CD14-positive monocyte (primary cell): Measurements from ENCODE around the gene DENND4A. TPM values are rescaled to one million over a fixed set of nuclear protein-coding genes. Genes with fewer than 3 reads are reported as not detected.
"Not testable (repeated sequence)": the region's sequence is repeated elsewhere in the genome, so short reads cannot be mapped to it uniquely, and the experiment has no call there.

Experiments
- DNase-seq, 3 donors: peaks; one replicate each; pipeline ENCODE4 v3.0.0-alpha.2; 2011 to 2022
- H2AFZ ChIP-seq: 2 replicates; pipeline ENCODE4 v1.6.0; 2012; ENCODE audit warnings: mild to moderate bottlenecking, low read depth, low read length, inconsistent platforms; ENCODE audit not compliant: insufficient read depth, poor library complexity, severe bottlenecking
- H3K27ac ChIP-seq, 2 donors: 1 replicate in 1 of 2; 2 replicates in 1 of 2; pipeline ENCODE4 v1.5.1; 2012 to 2013; ENCODE audit warnings: low read length in 2 of 2, control low read depth in 1 of 2, inconsistent platforms in 1 of 2, low read depth in 1 of 2, mild to moderate bottlenecking in 1 of 2
- H3K27me3 ChIP-seq, 2 donors: one replicate each; pipeline versions ENCODE4 v1.6.0 to v1.6.1; 2011 to 2013; ENCODE audit warnings: low read length in 2 of 2; ENCODE audit not compliant: control insufficient read depth in 2 of 2, insufficient read depth in 2 of 2
- H3K36me3 ChIP-seq, 2 donors: replicated peaks in 1 of 2; 1 replicate in 1 of 2; 2 replicates in 1 of 2; pipeline versions ENCODE4 v1.5.1 to v1.6.1; 2012 to 2013; ENCODE audit warnings: low read length in 2 of 2, control low read depth in 1 of 2, inconsistent platforms in 1 of 2, mild to moderate bottlenecking in 1 of 2; ENCODE audit not compliant: insufficient read depth in 2 of 2, control insufficient read depth in 1 of 2
- H3K4me1 ChIP-seq, 2 donors: 1 replicate in 1 of 2; 2 replicates in 1 of 2; pipeline versions ENCODE4 v1.5.1 to v1.6.1; 2012 to 2013; ENCODE audit warnings: low read length in 2 of 2, control low read depth in 1 of 2, inconsistent platforms in 1 of 2, mild to moderate bottlenecking in 1 of 2, moderate library complexity in 1 of 2; ENCODE audit not compliant: insufficient read depth in 2 of 2, control insufficient read depth in 1 of 2
- H3K4me2 ChIP-seq: replicated peaks from 2 replicates; pipeline ENCODE3; 2012; ENCODE audit warnings: low read length, moderate library complexity, mild to moderate bottlenecking; ENCODE audit not compliant: poor library complexity, severe bottlenecking; ENCODE audit errors: extremely low read depth
- H3K4me3 ChIP-seq, 3 experiments: fragments of 200-600 bp in 1 of 3; sonication (generic) in 1 of 3; replicated peaks in 1 of 3; 1 replicate in 2 of 3; 2 replicates in 1 of 3; pipeline ENCODE4 v1.5.1; 2011 to 2013; ENCODE audit warnings: low read length in 3 of 3, mild to moderate bottlenecking in 3 of 3, control low read depth in 2 of 3, low read depth in 2 of 3, inconsistent platforms in 1 of 3, moderate library complexity in 1 of 3
- H3K79me2 ChIP-seq: 2 replicates; pipeline ENCODE4 v1.6.0; 2012; ENCODE audit warnings: mild to moderate bottlenecking, control low read depth, inconsistent platforms, low read length, moderate library complexity; ENCODE audit not compliant: insufficient read depth
- H3K9ac ChIP-seq: 2 replicates; pipeline ENCODE4 v1.6.0; 2017; ENCODE audit warnings: low read length, mild to moderate bottlenecking; ENCODE audit not compliant: insufficient read depth, poor library complexity, severe bottlenecking
- H3K9me3 ChIP-seq, 2 donors: replicated peaks in 1 of 2; 1 replicate in 1 of 2; 2 replicates in 1 of 2; pipeline versions ENCODE4 v1.5.1 to v1.6.1; 2012 to 2013; ENCODE audit warnings: low read length in 2 of 2, control low read depth in 1 of 2; ENCODE audit not compliant: control insufficient read depth in 1 of 2, insufficient read depth in 1 of 2
- H4K20me1 ChIP-seq: 2 replicates; pipeline ENCODE4 v1.6.0; 2012; ENCODE audit warnings: mild to moderate bottlenecking, low read length, control low read depth, moderate library complexity; ENCODE audit not compliant: insufficient read depth
- H3K27ac Mint-ChIP-seq, 7 donors: one replicate each; pipeline ENCODE4 v1.8.0; 2020; ENCODE audit warnings: mild to moderate bottlenecking in 7 of 7, mixed read lengths in 7 of 7, moderate library complexity in 6 of 7, inconsistent platforms in 2 of 7
- H3K27me3 Mint-ChIP-seq, 3 donors: one replicate each; pipeline ENCODE4 v1.8.0; 2021 to 2022; ENCODE audit warnings: low read depth in 3 of 3, mild to moderate bottlenecking in 3 of 3, mixed read lengths in 3 of 3, moderate library complexity in 3 of 3, inconsistent platforms in 1 of 3
- H3K36me3 Mint-ChIP-seq, 2 donors: one replicate each; pipeline ENCODE4 v1.8.0; 2020; ENCODE audit warnings: mixed read lengths in 2 of 2, inconsistent platforms in 1 of 2, mild to moderate bottlenecking in 1 of 2
- H3K4me1 Mint-ChIP-seq: one replicate; pipeline ENCODE4 v1.8.0; 2020; ENCODE audit warnings: mild to moderate bottlenecking, mixed read lengths
- H3K4me3 Mint-ChIP-seq, 2 donors: one replicate each; pipeline ENCODE4 v1.8.0; 2020; ENCODE audit warnings: mild to moderate bottlenecking in 2 of 2, mixed read lengths in 2 of 2, moderate library complexity in 1 of 2
- H3K9me3 Mint-ChIP-seq, 7 donors: one replicate each; pipeline ENCODE4 v1.8.0; 2020 to 2022; ENCODE audit warnings: mixed read lengths in 7 of 7, mild to moderate bottlenecking in 6 of 7, moderate library complexity in 6 of 7, inconsistent platforms in 2 of 7
- WGBS: methylation state at CpG from one replicate; pipeline ENCODE4 v1.1.5; 2013; ENCODE audit warnings: missing lambda C conversion rate; ENCODE audit not compliant: insufficient coverage; 5-methylcytosine and 5-hydroxymethylcytosine counted together
- intact Hi-C, 2 donors: fragments of 100-400 bp; cut with micrococcal nuclease; formaldehyde crosslinking; loops; one replicate each; pipeline versions ENCODE4 v1.15.0 to v1.15.1; 2023
- polyA plus RNA-seq, 3 donors: library from polyadenylated mRNA; depleted of rRNA in 1 of 3; unstranded in 2 of 3; stranded (reverse) in 1 of 3; fragments of 300-500 nt in 2 of 3; fragments of >200 nt in 1 of 3; fragmentation: Illumina TruSeq in 2 of 3; gene quantifications; 1 replicate in 2 of 3; 2 replicates in 1 of 3; pipeline ENCODE4 v1.2.3, GENCODE V29; 2012 to 2021
- TF ChIP-seq, protein P1 (sequence below): fragments of 200-600 bp; IDR thresholded peaks from one replicate; pipeline ENCODE4 v1.8.0; 2022; ENCODE audit warnings: antibody characterized with exemption, mild to moderate bottlenecking

DENND4A gene
- polyA plus RNA-seq, 3 donors, result 4.6 to 11.0 (median 6.9) TPM

- no peak for DNase-seq
- H3K9ac ChIP-seq, result no peak overlapping the region
- H3K9me3 ChIP-seq, result no peaks in the 10 kb centered on the region
- peaks cover 22 to 27% of the 10 kb centered on the region in 2 donors for H3K4me1 ChIP-seq
- H3K36me3 ChIP-seq, result peaks cover 0 to 18% of the 10 kb centered on the region in 2 donors
- Mint-ChIP-seq H3K4me3 (no peak overlapping the region), H3K27ac (peak overlapping the region in 3 of 7 donors; percentile 1 to 69 (median 9)), H3K36me3 (peaks cover 5 to 12% of the 10 kb centered on the region in 2 donors), H3K9me3 (no peaks in the 10 kb centered on the region), H3K27me3 (no peaks in the 10 kb centered on the region), H3K4me1 (peaks cover 23% of the 10 kb centered on the region)
- H4K20me1 ChIP-seq, result peaks cover 51% of the 10 kb centered on the region
- WGBS, result 29% methylated on average over 1 of the region's 5 CpGs
- TF ChIP-seq, protein P1, sequence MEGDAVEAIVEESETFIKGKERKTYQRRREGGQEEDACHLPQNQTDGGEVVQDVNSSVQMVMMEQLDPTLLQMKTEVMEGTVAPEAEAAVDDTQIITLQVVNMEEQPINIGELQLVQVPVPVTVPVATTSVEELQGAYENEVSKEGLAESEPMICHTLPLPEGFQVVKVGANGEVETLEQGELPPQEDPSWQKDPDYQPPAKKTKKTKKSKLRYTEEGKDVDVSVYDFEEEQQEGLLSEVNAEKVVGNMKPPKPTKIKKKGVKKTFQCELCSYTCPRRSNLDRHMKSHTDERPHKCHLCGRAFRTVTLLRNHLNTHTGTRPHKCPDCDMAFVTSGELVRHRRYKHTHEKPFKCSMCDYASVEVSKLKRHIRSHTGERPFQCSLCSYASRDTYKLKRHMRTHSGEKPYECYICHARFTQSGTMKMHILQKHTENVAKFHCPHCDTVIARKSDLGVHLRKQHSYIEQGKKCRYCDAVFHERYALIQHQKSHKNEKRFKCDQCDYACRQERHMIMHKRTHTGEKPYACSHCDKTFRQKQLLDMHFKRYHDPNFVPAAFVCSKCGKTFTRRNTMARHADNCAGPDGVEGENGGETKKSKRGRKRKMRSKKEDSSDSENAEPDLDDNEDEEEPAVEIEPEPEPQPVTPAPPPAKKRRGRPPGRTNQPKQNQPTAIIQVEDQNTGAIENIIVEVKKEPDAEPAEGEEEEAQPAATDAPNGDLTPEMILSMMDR, result no peak
- intact Hi-C loops, result no loop called here
- H3K4me2 ChIP-seq, result no peak overlapping the region
- peaks cover 99% of the 10 kb centered on the region for H3K79me2 ChIP-seq
- peak overlapping the region in 1 of 2 donors; percentile 36 for H3K27ac ChIP-seq
- no peak overlapping the region for H3K4me3 ChIP-seq
- H2AFZ ChIP-seq, result no peak overlapping the region
- no peaks in the 10 kb centered on the region for H3K27me3 ChIP-seq
Measured at GRCh38 chr15:65783872-65784271, 8.2 kb downstream of the DENND4A start.

- intact Hi-C loops, result no loop called here
- H2AFZ ChIP-seq, result no peak overlapping the region
- no peak overlapping the region for H3K4me2 ChIP-seq
- peaks cover 27% of the 10 kb centered on the region for H3K4me1 Mint-ChIP-seq
- no peak overlapping the region for H3K4me3 ChIP-seq
- H4K20me1 ChIP-seq, result peaks cover 54% of the 10 kb centered on the region
- WGBS, result no CpG with 5 or more reads among the region's 5 CpGs
- H3K9me3 ChIP-seq, result no peaks in the 10 kb centered on the region
- H3K9ac ChIP-seq, result no peak overlapping the region
- no peak overlapping the region for H3K4me3 Mint-ChIP-seq
- H3K79me2 ChIP-seq, result peaks cover 98% of the 10 kb centered on the region
- H3K27me3 Mint-ChIP-seq, result no peaks in the 10 kb centered on the region
- H3K27ac ChIP-seq, result peak overlapping the region in 1 of 2 donors; percentile 9
- H3K27ac Mint-ChIP-seq, result no peak overlapping the region
- peaks cover 22 to 26% of the 10 kb centered on the region in 2 donors for H3K4me1 ChIP-seq
- no peaks in the 10 kb centered on the region for H3K9me3 Mint-ChIP-seq
- DNase-seq, result no peak
- H3K36me3 Mint-ChIP-seq, result peaks cover 5 to 12% of the 10 kb centered on the region in 2 donors
- H3K36me3 ChIP-seq, result peaks cover 0 to 18% of the 10 kb centered on the region in 2 donors
- TF ChIP-seq, protein P1, result no peak
- H3K27me3 ChIP-seq, result no peaks in the 10 kb centered on the region
Measured at GRCh38 chr15:65782096-65782495, 10.0 kb downstream of the DENND4A start.

- peaks cover 35% of the 10 kb centered on the region for H3K4me1 Mint-ChIP-seq
Measured at GRCh38 chr15:65778701-65779100, 13.4 kb downstream of the DENND4A start.

More at GRCh38 chr15:65778701-65779100, 13.4 kb downstream of the DENND4A start:
- Histone ChIP-seq H4K20me1 (peaks cover 59% of the 10 kb centered on the region), H3K36me3 (peaks cover 0 to 10% of the 10 kb centered on the region in 2 donors), H3K79me2 (peaks cover 98% of the 10 kb centered on the region), H3K27ac (peak overlapping the region in 1 of 2 donors; percentile 32), H3K4me1 (peaks cover 30 to 41% of the 10 kb centered on the region in 2 donors)
- H3K27ac Mint-ChIP-seq, result peak overlapping the region in 3 of 7 donors; percentile 32 to 74 (median 68)
- intact Hi-C loops, DNase-seq, H3K4me3 ChIP-seq, H3K4me3 Mint-ChIP-seq, H3K27me3 Mint-ChIP-seq, H3K4me2 ChIP-seq, H3K36me3 Mint-ChIP-seq, H2AFZ ChIP-seq, H3K9me3 Mint-ChIP-seq, H3K27me3 ChIP-seq, H3K9me3 ChIP-seq, H3K9ac ChIP-seq: not testable (repeated sequence)
- WGBS, result 67% methylated on average over 1 of the region's 9 CpGs
